Suppressor macrophage treated with lipopolysaccharide for 1 hour (primary cell): ENCODE results near the gene MSI2.
A peak's percentile ranks its signal among the peaks of the same experiment; 100 is the strongest.

Experiments
- DNase-seq, 3 donors: peaks; one replicate each; pipeline ENCODE4 v3.0.0-alpha.2; 2020 to 2022

MSI2 gene

DNA sequence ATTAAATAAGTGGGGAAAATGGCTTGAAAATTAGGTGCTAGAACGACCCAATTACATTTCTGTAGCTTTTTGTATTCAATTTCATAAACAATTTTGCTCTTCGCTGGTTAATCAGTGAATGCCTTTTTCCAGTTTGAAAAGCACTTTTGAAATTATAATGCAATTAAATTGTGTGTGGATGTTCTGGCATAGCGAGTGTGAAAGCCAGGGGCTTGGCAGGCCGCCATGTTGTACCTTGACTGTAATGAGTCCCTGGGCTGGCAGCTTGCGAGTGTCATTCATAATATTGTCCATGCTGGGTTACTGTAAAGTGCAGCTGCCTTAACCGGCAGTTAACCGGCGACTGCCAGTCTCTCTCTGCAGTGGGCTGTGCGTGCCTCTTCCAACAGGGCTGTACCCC is 310.9 kb downstream of the MSI2 start:
- no peak for DNase-seq

DNA sequence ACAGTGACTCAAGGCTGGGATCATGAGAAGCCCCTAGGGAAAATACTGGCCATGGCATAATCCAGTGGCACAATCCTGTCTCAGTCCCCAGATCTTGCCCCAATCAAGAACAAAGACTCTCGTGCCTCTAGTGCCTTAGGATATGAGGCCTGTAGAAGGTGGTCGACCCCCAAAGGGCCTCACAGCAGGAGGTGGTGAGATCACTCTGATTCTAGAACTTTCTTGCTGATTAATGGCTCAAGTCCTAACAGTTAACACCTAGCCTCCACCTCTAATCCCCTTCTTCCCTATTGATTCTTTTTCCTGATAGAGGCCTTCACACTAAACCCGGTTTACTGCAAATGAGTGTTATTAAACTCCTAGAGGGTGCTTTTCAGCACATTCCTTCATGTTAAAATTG is 312.0 kb downstream of the MSI2 start:
- no peak for DNase-seq

DNA sequence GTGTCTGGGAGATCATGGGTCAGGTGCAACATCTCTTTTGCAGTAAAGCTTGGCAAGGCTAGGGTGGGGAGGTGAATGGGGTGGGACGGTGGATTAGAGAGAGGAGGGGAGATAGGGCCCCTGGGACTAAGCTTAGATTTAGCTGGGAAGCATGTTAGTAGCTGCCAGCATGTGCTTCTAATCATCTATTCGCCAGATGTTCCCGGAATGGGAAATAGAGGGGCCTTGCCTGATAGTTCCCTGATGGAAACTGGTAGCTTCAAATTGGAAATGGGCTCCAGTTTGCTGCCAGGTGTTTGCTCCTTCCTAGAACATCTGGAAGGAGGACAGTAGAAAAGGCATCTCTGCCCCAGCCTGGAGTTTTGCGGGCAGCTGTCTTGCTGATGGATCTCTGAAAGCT is 312.7 kb downstream of the MSI2 start:
- no peak for DNase-seq

DNA sequence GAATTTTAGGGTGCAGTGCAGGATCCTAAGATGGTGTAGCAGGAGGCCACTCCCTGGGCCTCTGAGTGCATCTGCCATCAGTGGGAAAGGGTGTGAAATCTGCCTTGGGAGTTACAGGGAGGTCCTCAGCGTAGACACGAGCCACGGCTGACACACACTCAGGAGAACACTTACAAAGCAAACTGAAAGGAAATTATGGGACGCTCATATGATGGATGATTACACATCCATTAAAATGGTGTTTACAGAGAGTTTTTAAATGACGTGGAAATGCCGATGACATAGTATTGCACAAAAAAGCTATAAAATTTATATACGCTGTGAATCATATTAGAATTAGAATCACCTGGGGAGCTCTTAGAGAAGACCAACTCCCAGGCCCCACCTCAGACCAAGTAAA is 313.5 kb downstream of the MSI2 start:
- no peak for DNase-seq

DNA sequence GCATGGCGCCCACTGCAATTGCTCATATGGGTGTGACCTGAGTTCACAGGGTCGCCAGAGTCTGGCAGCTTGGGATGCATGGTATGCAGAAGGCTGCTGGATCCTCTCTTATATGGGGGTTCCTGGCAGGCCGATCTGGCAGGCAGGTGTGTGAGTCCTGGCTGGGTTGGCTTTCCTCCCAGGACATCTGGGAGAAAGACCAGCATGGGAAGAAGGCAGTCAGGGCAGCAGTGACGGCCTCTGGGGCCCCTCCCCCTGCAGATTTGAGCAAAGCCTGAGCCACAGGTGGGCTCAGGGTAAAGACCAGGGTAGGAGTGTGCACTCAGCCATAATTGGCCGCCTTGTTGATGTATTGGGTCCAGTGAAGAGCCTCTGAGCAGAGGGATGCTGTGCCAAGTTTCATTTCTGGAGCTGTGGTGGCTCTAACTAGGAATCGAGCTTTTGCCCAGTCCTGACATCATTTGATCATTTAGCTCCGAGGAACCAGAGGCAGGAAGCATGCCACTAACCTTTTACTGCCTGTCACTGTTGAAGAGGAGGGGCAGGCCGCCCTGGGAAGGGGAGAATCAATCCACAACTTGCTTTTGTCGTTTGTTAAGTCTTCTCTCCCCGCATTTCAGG is 314.5 kb downstream of the MSI2 start:
- DNase-seq = no peak

DNA sequence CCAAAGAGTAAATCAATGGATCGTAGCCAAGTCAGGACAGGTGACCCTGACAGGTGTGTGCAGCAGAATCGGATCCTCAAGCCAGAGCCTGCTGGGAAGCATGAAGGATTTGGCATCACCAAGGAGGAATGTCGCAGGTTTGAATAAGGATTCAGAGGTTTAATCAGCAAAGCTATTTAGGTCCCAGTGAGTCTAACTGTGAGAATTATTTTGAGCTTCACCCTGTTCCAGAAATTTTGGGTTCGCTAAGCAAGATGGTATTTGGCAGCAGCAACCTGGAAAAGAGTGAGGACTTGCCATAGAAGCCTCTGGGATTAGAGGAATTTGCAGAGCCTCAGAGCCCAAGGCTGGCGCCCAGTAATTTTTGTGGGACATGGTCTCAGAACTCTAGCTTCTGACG is 315.7 kb downstream of the MSI2 start:
- DNase-seq = no peak

DNA sequence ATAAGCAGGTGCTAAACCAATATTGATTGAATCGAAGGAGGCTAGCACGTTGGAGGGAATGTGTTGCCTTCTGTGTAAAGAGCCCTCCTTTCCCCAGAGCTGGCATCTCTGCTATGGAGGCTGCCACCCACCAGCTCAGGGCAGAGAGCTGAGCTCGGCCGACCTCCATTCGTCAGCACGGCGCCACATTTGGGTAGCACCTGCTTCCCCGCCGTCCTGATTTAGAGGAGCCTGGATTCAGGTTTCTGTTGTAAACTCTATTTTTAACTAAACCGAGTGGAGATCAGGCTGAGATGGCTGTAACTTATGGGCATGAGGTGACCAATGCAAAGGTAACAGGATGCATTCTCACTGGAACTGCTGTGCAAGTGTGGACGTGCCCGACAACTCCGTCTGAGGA is 316.3 kb downstream of the MSI2 start:
- DNase-seq = no peak

DNA sequence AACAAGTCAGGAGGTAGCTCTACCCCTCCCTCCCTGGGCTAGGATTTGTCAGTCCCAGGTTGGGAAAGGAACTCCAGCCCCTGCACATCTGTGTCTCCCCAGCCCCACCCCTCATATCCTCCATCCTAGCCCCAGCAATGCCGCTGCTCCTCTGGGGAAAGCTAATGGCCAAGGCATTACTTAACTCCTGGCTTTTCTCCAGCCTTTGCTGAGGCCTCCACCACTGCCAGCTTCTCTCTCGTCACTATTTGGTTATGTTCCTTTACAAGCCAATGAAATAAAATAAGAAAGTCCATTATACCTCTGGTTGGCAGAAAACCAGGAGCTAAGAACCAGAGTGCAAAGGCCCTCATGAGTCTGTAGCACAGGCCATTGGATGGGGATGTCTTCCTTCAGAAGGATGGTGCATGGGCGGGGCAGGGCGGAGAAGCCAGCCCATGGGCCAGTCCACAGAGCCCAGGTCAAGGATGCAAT is 317.8 kb downstream of the MSI2 start:
- no peak for DNase-seq

DNA sequence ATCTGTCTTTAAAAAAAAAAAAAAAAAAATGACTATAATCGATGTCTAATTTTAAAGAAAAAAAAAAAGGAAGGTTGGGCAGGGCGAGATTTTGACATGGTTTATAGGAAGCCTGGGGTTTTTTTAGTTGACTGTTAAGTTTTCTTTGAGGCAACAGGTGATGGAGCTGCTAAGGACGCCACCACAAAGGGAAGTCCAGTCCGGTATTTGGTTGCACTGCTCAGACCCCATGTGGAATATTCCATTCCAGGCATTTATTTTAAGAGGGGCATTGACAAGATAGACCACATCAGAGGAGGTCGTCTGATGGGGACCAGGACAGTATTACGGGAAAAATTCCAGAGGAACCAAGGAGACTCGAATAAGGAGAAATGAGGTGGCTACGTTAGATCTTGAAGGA is 320.4 kb downstream of the MSI2 start:
- DNase-seq = no peak

DNA sequence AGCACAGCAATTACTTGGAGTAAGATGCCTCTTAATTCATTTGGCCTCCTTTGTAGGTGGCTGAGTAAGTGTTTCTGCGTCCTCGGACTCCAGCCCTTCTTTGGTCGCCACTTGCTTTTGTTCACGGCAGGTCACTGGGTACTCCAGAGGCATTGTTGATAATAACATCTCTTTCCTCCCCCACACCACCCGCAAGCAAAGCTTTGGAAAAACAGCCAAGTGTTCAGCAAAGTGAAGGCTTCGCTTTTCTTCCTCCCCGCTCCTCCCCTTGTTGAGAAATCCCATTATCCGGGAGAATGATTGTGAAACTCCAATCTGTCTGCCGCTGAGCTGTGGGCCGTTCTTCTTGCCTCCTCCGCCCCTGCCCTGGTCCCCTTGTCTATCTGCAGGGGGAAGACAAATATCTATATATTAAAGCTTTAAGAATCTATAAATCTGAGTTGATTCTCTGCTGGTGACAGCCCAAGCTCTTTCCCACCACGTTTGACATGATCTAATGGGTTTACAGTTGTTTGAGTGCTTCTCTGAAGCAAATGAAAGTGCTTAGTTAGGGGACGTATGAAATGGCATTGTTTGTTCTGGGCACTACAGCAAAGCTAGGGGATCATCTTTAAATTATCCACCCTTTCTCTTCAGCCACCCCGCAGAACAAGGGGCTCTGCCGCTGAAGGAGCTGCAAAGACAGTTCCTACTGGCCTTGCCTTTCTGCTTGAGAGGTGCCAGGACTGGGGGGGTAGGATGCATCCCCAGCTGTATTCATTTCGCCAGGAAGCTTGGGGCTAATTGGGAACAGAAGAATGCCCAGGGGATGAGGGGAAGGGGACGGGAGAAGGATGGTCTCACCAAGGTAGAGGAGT is 321.7 kb downstream of the MSI2 start:
- DNase-seq = peak; percentile 66 to 72 (median 71)

DNA sequence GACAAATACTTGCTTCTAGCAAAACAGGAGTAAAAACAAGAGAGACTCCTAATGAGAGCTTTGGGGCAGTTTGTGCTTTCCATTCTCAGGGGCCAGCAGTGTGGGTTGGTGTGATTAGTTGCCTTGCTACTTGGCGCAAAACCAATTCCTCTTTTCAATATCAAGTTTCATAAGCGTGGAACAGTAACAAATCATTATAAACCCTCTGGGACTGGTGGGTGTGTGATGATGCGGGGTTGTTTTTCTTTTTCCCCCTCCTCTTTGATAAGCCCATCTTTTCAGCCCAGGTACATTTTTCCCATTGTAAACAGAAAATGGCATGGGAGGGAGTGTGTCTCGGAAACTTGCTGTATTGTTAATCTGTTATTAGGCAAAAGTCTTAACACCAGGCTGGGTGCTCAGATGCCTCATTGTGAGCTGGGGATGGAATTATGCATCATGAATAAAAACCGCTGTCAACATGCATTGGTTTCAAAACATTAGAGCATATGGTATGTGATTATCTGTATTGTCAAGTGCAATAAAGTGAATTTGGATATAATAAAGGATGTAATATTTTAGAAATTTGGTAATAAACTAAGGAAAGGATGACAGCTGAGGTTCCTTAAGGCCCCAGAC is 322.4 kb downstream of the MSI2 start:
- DNase-seq = peak; percentile 57 to 65 (median 65)

DNA sequence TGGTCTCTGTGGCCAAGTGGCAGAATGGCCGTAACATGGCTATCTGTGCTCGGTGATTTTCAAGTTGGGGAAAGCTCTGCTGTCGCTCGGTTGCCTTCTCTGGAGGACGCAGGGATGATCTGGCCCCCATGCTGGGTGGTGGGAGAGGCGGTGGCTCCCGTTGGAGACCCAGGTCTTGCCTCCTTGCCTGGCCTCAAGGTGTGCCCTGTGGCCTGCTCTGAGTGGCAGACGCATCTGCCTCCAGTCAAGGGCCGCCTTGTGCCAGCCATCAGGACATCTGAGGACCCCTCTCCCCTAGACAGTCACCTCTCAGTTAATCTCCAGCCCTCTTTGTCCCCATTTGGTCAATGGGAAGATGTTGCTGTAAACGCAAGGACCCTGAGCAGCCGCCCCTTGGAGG is 322.9 kb downstream of the MSI2 start:
- DNase-seq = no peak

DNA sequence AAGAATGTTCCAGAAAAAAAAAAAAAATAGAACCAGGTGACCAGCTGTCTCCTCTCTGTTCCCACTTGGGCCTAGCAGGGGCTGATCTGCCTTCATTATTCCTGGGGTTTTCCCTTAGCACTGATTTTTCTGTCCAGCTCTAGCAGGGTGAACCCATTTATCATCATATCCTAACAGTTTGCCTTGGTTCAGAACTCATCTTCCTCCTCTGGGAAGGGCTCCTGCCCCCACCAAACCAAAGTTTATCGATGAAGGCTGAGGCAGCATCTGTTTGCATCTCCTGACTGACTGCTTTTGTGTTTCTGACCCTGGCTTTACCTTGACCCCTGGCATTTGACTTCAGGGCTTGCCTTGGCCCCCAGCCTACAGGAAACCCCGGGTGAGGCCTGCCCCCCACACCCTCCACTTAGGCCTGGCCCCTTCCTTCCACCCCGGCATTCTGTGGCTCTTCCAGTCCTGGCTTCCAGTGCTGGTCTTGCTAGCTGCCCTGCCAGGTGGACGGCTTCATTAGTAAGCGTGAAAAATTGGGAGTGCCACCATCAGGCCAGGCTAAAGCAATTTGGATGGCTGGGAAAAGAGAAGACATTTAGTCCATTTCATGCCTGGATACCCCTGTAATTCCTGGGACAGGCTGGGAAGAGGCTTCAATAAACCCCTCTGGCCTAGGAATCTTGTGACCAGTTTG is 323.9 kb downstream of the MSI2 start:
- DNase-seq = no peak

DNA sequence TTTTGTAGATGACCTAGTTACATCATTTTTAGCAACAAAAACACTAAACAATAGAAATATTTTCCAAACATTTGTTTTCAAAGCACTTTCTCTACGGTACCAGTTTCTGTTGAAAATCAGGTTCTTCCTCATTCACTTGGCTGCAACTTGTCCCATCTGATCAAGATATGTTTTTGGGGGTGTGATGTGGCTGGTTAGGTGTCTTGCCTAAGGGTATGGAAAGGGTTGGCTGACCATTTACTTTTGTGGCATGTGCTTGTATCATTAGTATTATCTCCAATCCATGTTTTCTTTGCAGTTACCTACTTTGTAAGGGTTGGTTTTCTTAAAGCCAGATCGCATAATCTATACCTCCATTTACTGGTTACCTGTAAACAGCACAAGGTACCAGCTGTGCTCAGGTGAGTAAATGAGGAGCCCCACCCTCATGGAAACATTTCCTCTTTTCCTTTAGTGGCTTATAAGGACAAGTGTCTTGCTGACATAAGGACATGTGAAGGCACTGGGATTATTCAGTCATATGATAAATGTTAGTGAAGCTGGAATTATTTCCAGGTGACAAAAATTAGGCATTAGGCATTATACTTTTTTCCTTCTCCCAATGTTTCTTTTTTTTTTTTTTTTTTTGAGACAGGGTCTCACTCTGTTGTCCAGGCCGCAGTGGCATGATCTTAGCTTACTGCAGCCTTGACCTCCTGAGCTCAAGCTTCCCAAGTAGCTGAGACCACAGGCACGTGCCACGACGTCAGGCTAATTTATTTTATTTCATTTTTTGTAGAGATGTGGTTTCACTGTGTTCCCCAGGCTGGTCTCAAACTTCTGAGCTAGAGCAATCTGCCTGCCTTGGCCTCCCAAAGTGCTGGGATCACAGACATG is 326.8 kb downstream of the MSI2 start:
- no peak for DNase-seq

DNA sequence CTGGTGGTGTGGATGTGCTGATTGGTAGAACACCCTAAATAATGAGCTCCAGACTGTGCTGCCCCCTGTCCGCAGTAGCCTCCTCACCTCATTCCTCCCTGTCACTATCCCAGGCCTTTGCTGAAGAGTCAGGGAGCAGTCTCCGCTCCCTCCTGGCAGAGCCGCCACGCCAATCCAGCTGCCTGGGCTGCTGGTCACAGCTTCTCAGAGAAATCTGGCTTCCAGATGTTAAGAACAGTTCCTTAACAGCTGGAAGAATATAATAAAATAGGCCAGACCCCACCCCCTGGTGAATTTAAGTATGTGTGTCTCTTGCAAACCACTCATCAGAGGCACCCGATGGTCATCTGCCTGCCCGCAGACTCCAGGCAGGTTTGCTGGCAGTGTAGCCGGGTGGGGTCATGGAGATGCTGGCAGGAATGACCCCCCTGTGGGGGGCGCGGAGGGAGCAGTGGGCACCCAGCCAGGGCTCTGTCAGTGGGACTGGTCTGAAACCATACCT is 327.8 kb downstream of the MSI2 start:
- no peak for DNase-seq

DNA sequence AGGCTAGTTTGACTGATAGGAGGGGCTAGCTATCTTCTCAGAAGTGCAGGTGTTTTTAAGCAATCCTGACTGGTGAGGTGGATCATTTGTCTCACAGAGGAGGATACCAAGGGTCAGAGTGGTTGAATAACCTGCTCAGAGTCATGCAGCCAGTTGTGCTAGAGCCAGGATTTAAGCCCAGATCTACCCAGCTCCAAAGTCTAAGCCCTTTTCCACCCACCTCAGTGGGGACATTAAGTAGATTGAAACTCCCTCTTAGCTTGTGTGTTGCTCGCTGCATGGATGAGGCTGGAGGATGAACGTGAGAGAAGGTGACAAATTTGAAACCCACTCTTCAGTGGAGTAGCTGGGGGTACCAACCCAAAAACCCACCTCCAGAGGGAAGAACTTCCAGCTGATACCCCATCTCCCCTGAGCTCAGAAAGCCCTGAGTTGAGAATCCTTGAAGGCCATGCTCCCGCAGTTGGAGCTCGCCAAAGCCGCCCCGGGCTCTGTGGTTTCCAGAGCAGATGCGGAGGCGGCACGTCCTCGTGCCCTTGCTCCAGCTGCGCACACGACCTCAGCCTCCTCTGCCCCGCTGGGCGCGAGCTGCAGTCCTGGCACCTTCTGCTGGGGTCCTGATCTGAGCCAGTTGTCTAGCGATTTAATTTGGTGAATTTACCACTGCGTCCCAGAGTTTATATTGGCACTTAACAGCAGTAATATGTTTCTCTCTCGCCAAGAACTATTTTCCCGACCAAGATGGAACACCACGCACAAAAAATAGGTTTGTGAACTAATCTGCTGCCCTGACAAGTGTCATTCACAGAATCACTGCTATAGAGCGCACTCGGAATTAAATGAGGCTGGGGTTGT is 329.2 kb downstream of the MSI2 start:
- DNase-seq = no peak

DNA sequence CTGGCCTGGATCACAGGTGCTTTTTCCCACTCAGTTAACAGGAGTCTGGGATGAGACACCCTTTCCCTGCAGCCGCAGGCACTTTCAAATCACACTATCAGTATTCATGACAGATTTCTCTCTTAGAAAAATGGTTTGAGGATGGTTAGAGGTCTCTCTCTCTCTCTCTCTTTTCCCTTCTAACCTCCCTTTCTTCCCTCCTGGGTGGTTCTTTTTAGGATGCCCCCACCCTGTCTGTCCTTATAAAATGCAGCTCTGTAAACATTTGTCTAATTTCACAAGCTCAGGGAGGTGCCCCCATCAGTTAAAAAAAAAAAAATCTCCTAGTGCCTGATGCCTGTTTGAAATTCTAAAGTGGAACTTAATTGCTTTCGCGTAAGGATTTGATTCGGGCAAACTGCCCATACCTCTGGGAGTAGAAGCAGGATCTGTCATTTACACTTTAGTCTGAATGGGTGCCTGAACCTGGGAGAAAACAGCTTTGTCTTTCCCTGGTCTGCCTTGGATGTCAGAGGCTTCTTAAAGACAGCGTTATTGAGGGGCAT is 329.9 kb downstream of the MSI2 start:
- DNase-seq = no peak

DNA sequence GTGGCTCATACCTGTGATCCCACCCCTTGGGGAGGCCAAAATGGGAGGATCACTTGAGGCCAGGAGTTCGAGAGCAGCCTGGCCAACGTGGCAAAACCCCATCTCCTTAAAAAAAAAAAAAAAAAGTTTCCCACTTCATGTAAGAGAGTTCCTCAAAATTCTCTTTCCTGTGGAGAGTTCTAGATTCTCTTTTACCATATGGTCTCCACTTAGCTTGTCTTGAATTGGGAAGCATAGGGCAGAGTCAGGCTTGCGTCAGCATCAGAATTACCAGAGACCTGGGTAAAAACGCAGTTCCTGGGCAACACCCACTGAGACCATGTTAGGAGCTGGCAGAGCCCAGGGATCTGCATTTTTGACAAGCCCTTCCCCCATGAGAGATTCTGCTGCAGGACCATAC is 330.4 kb downstream of the MSI2 start:
- peak; percentile 47 to 59 (median 54) for DNase-seq

DNA sequence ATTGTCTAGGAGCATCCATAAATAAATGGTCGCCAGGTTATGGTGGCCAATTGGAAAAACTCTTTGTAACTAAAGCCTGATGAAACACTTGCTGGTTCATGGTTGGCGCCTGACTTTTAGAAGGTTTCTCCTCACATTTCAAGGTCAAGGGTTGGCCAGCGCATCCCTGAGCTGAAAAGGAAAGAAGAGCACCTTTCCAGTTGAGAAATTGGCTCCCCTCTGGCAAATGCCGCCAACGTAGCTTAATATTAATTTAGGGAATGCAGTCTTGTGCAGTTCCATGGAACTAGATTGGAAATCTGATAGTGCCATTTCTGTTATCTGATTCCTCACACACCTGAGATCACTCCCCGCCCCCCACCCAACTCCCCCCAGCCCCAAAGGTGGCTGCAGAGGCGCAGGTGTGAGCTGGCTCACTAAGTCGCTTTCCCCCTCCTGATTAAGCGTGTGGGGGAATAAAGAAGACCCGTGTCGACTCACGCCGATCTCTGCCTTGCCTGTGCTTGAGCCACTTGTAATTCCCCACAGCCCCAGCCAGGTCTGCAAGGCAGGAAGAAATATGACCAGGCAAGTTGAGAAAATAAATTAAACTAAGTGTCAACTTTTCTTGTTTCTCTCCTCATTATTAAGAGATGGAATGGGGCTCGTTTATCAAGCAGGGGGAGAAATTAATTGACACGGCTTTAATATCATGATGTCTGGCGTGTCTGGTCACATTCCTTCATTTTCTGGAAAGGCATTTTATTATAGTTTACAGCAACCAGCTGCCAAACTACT is 331.1 kb downstream of the MSI2 start:
- DNase-seq = no peak

DNA sequence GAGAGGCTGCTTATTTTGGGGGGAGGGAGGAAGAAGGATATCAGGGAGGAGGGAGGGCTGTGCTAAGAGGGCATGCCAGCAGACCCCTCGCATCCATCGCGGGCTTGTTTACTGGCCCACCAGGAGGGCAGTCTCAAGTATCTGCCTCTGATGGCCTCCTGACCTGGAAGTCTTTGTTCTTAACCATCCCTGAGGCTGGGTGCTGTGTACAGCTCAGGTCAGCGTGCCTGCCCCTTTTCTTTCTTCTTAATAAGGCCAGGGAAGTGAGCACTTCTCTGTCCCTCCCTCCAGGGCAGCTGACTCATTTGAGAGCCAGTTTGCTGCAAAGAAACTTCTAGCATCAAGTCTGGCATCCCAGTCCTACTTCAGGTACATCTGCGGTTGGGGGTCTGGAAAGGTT is 331.8 kb downstream of the MSI2 start:
- DNase-seq = no peak
